GM12873 (cell line): Measurements from ENCODE around the gene CLP1.
A peak's percentile ranks its signal among the peaks of the same experiment; 100 is the strongest.

ENCODE experiments used
- CTCF ChIP-seq: IDR thresholded peaks from 2 replicates; pipeline ENCODE4 v1.5.1; 2012; ENCODE audit warnings: low read depth, mild to moderate bottlenecking, moderate library complexity, low read length, control low read depth; ENCODE audit not compliant: insufficient read depth; ENCODE audit errors: missing control alignments

The CLP1 gene

GRCh38 chr11:57667736-57668433 is 10.3 kb downstream of the CLP1 start, which contains the start of gene ZDHHC5:
Gene ZDHHC5 (plus strand): TSS chr11:57668114. CDS start chr11:57673091, 4,977 bp downstream.
- peak; percentile 49 for TF ChIP-seq CTCF

GRCh38 chr11:57668434-57668782 is 10.8 kb downstream of the CLP1 start:
- no peak for TF ChIP-seq CTCF

- no peak for TF ChIP-seq CTCF
Observed at GRCh38 chr11:57674251-57674650, 16.7 kb downstream of the CLP1 start.

- TF ChIP-seq CTCF = no peak
Observed at GRCh38 chr11:57675176-57675941, 17.8 kb downstream of the CLP1 start.

GRCh38 chr11:57679396-57679795 is 21.8 kb downstream of the CLP1 start:
- no peak for TF ChIP-seq CTCF

GRCh38 chr11:57680552-57680874 is 23.0 kb downstream of the CLP1 start:
- no peak for TF ChIP-seq CTCF

GRCh38 chr11:57681168-57681567 is 23.6 kb downstream of the CLP1 start:
- no peak for TF ChIP-seq CTCF
